GM18526 (cell line): ENCODE measurements around the gene SLC66A2.

Experiments used
- POLR2A ChIP-seq: IDR thresholded peaks from 3 replicates; pipeline ENCODE4 v1.6.1; 2011; ENCODE audit not compliant: insufficient read length; ENCODE audit errors: extremely low read depth

The SLC66A2 gene

GRCh38 chr18:79853993-79854364 is 97.5 kb downstream of the SLC66A2 start:
- no peak for TF ChIP-seq POLR2A

GRCh38 chr18:79853303-79853992 is 98.0 kb downstream of the SLC66A2 start:
- no peak for TF ChIP-seq POLR2A

GRCh38 chr18:79852561-79853302 is 98.7 kb downstream of the SLC66A2 start:
- TF ChIP-seq POLR2A = no peak
